Aorta (tissue), 5 donors: ENCODE results near the gene HDAC10. TPM values are rescaled to one million over a fixed set of nuclear protein-coding genes. Genes with fewer than 3 reads are reported as not detected.
A peak's percentile ranks its signal among the peaks of the same experiment; 100 is the strongest.
"Not testable (repeated sequence)": the region's sequence is repeated elsewhere in the genome, so short reads cannot be mapped to it uniquely, and the experiment has no call there.

ENCODE experiments used
- ATAC-seq: fragments of 200-7000 bp; cut with Tn5 transposase; one replicate; pipeline ENCODE4 v1.9.1; 2022; ENCODE audit warnings: moderate library complexity; ENCODE audit not compliant: low FRiP score
- DNase-seq, 2 donors: peaks; one replicate each; pipeline ENCODE4 v3.0.0-alpha.2; 2020
- H3K27ac ChIP-seq, 2 donors: one replicate each; pipeline ENCODE4 v1.5.1; 2013; ENCODE audit warnings: low read length in 2 of 2, mild to moderate bottlenecking in 2 of 2, moderate library complexity in 2 of 2, control low read depth in 1 of 2, inconsistent platforms in 1 of 2, low read depth in 1 of 2
- H3K27me3 ChIP-seq, 2 donors: one replicate each; pipeline ENCODE4 v1.6.1; 2013; ENCODE audit warnings: control low read depth in 1 of 2, low read length in 1 of 2, mild to moderate bottlenecking in 1 of 2, moderate library complexity in 1 of 2; ENCODE audit not compliant: insufficient read depth in 2 of 2, control insufficient read depth in 1 of 2
- H3K36me3 ChIP-seq, 2 donors: one replicate each; pipeline ENCODE4 v1.6.1; 2013; ENCODE audit warnings: control low read depth in 1 of 2, low read length in 1 of 2, mild to moderate bottlenecking in 1 of 2; ENCODE audit not compliant: insufficient read depth in 2 of 2, control insufficient read depth in 1 of 2
- H3K4me1 ChIP-seq, 2 donors: one replicate each; pipeline ENCODE4 v1.6.1; 2013; ENCODE audit warnings: low read length in 2 of 2, control low read depth in 1 of 2, mild to moderate bottlenecking in 1 of 2, moderate library complexity in 1 of 2; ENCODE audit not compliant: insufficient read depth in 2 of 2, control insufficient read depth in 1 of 2
- H3K4me3 ChIP-seq, 2 donors: one replicate each; pipeline ENCODE4 v1.5.1; 2013; ENCODE audit warnings: low read length in 2 of 2, control low read depth in 1 of 2, mild to moderate bottlenecking in 1 of 2
- H3K9me3 ChIP-seq: one replicate; pipeline ENCODE4 v1.6.1; 2013; ENCODE audit warnings: mild to moderate bottlenecking, low read length; ENCODE audit not compliant: control insufficient read depth
- WGBS, 2 donors: extraction: QIAGEN DNeasy Blood & Tissue Kit; methylation state at CpG; one replicate each; pipeline ENCODE4 v1.1.7; 2013; 5-methylcytosine and 5-hydroxymethylcytosine counted together
- intact Hi-C, 2 donors: fragments of 100-400 bp; cut with DNase I; formaldehyde crosslinking; loops; one replicate each; pipeline versions ENCODE4 v1.14.2 to v1.15.0; 2022
- polyA plus RNA-seq, 2 donors: library from polyadenylated mRNA; stranded (reverse); fragments of 200-250 nt; gene quantifications; one replicate each; pipeline ENCODE4 v1.2.3, GENCODE V29; 2013
- total RNA-seq, 2 donors: library from RNA; stranded (reverse); fragmentation: NEBNext Ultra II Directional; extraction: Animal tissue kit (Norgen Biotek cat#: 25700); gene quantifications; one replicate each; pipeline ENCODE4 v1.2.1, GENCODE V29; 2021
- donor health status: healthy with polysubstance abuse.
- donor health status: Bipolar disorder and iron deficiency.
- donor health status: DM: no; HTN: no; CAD: no.
- donor health status: DM: no; HTN: no; CAD: no.
- donor health status: DM: yes; HTN: yes; CAD: no.

HDAC10 gene
- total and polyA plus RNA-seq, 4 donors = 5.5 to 57.3 (median 33.8) TPM

DNA sequence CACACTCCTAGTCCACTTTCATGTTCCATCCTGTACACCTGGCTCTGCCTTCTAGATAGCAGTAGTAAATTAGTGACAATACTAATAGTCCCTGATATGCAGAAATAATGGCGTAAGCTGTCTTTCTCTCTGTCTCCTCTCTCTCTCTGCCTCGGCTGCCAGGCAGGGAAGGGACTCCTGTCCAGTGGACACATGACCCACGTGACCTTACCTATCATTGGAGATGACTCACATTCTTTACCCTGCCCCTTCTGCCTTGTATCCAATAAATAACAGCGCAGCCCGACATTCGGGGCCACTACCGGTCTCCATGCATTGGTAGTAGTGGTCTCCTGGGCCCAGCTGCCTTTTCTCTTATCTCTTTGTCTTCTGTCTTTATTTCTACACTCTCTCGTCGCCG is 22.7 kb upstream of the HDAC10 start:
- H3K36me3 ChIP-seq, H3K27ac ChIP-seq, H3K4me1 ChIP-seq, ATAC-seq, H3K27me3 ChIP-seq, intact Hi-C loops, DNase-seq, H3K4me3 ChIP-seq, H3K9me3 ChIP-seq: not testable (repeated sequence)
- WGBS, 2 donors = 84 to 86% methylated on average over 9 to 10 of the region's 10 CpGs

DNA sequence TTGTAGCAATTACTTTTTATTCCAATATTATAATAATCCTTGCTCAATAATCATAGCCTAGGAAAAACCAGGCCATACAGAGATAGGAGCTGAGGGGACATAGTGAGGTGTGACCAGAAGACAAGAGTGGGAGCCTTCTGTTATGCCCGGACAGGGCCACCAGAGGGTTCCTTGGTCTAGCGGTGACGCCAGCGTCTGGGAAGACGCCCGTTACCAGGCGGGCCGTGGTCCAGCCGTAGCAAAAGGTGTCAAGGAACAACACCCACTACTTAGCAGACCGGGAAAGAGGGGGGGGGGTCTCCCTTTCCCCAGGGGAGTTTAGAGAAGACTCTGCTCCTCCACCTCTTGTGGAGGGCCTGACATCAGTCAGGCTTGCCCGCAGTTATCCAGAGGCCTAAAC is 22.3 kb upstream of the HDAC10 start:
- 68 to 69% methylated on average over 11 of the region's 11 CpGs for WGBS, 2 donors
- H3K4me3 ChIP-seq, H3K9me3 ChIP-seq, ATAC-seq, H3K4me1 ChIP-seq, H3K27me3 ChIP-seq, intact Hi-C loops, H3K36me3 ChIP-seq, DNase-seq, H3K27ac ChIP-seq: not testable (repeated sequence)

DNA sequence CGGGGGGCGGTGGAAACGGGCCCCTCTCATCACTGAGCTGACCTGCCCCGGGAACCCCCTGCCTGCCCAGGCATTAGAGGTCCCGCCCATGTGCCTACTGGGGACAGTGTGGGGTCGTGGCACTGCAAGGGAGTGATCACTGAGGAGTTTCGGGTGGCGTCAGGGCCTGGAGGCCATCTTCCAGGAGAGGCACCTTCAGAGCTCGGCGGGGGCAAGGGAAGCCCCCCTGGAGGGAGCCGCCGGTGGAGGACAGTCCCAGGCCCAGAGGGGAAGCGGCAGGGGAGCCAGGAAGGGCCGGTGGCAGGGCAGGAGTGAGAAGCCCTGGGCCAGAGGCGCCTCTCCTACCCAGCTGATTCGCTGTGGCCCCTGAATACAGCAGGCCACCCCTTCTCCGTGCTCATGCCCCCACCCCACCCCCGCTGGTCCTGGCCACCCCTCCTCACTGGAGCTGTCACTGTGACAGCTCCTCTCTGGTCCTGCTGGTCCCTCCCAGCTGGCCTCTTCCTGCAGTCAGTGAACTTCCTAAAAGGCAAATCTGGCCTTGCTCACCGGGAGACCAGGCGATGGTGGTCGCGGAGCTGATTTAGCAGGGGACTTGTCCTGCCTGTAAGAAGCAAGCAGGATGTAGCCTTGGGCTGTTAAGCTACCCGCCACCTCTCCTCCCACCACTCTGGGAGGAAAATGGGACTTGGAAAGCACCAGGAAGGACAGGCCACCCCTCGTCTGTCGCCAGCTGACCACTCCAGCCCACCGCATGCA is 21.2 kb upstream of the HDAC10 start:
- no peaks in the 10 kb centered on the region for H3K4me1 ChIP-seq
- no peaks in the 10 kb centered on the region for H3K27me3 ChIP-seq
- 50 to 55% methylated on average over 23 to 26 of the region's 26 CpGs for WGBS, 2 donors
- no peak for ATAC-seq
- H3K27ac ChIP-seq = no peak overlapping the region
- H3K4me3 ChIP-seq = no peak overlapping the region
- H3K9me3 ChIP-seq = no peaks in the 10 kb centered on the region
- intact Hi-C loops = no loop called here
- DNase-seq = no peak
- no peaks in the 10 kb centered on the region for H3K36me3 ChIP-seq

DNA sequence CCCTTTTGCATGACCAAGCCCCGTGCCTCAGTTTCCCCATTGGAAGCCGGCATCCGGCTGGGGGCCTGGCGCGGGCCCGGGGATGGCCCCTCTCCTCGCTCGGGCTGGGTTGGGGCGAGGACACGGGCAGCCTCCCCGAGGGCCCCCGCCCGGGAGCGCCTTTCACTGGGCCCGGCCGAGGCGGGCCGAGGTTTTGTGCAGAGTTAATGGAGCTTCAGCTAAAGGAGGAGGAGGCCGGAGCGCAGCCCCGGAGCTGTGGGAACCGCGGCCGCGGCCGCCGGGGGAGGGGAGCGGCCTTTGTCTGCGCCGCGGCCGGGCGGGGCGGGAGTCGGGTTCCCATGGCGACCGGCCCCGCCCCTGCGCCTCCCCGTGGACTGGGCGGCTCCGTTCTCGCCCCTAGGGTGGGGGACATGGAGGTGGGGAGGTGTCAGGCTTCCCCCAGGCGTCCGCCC is 20.5 kb upstream of the HDAC10 start:
- Histone ChIP-seq H3K9me3 (no peaks in the 10 kb centered on the region), H3K27me3 (no peaks in the 10 kb centered on the region), H3K27ac (no peak overlapping the region), H3K4me3 (no peak overlapping the region), H3K36me3 (no peaks in the 10 kb centered on the region), H3K4me1 (no peaks in the 10 kb centered on the region)
- DNase-seq (peak in 1 of 2 donors; percentile 88), ATAC-seq (peak; percentile 20)
- 1 to 2% methylated on average over 35 to 45 of the region's 45 CpGs for WGBS, 2 donors
- intact Hi-C loops = no loop called here

- DNase-seq = peak; percentile 83 to 94
- no peaks in the 10 kb centered on the region for H3K4me1 ChIP-seq
These were observed 19.8 kb upstream of the HDAC10 start for GRCh38 chr22:50270666-50271394.

GRCh38 chr22:50269970-50270665 is 19.1 kb upstream of the HDAC10 start, which contains the start of gene MAPK11:
TSS of gene MAPK11 (minus strand) at chr22:50270380. CDS start at chr22:50270292, 88 bp downstream.
- DNase-seq = peak in 1 of 2 donors; percentile 86
- intact Hi-C loops = no loop called here
- no peaks in the 10 kb centered on the region for H3K36me3 ChIP-seq
- peak; percentile 51 for ATAC-seq
- no peaks in the 10 kb centered on the region for H3K27me3 ChIP-seq
- peak within 1 kb of the TSS; percentile 7 to 49 for H3K4me3 ChIP-seq
- no peak within 1 kb of the TSS for H3K27ac ChIP-seq
- WGBS, 2 donors = 0 to 1% methylated on average over 34 to 92 of the region's 92 CpGs
- no peaks in the 10 kb centered on the region for H3K9me3 ChIP-seq
- H3K4me1 ChIP-seq = no peaks in the 10 kb centered on the region

More at GRCh38 chr22:50270666-50271394, 19.8 kb upstream of the HDAC10 start:
- Histone ChIP-seq H3K27me3 (no peaks in the 10 kb centered on the region), H3K9me3 (no peaks in the 10 kb centered on the region), H3K36me3 (no peaks in the 10 kb centered on the region), H3K27ac (no peak overlapping the region), H3K4me3 (peak overlapping the region in 1 of 2 donors; percentile 49)
- peak; percentile 64 for ATAC-seq
- intact Hi-C loops = no loop called here
- 1% methylated on average over 53 of the region's 53 CpGs for WGBS, 2 donors

DNA sequence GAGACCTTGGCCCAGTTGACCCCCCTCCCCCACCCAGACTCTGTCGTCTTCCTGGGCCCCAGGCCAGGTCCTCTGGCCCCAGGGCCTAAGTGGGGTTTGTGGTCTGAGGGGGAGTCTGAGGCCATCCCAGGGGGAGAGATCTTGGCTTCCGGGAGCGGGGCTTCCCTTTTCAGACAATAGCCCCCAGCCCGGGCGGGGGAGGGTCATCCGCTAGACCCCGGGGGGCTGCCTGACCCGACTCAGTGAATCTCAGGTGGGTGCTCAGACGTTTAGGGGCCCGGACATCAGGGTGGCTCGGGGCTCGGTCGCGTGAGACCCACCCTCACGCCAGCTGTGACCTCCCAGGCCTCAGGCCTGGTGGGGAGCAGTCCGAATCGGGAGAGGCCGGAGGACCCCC is 18.5 kb upstream of the HDAC10 start:
- no peaks in the 10 kb centered on the region for H3K36me3 ChIP-seq

DNA sequence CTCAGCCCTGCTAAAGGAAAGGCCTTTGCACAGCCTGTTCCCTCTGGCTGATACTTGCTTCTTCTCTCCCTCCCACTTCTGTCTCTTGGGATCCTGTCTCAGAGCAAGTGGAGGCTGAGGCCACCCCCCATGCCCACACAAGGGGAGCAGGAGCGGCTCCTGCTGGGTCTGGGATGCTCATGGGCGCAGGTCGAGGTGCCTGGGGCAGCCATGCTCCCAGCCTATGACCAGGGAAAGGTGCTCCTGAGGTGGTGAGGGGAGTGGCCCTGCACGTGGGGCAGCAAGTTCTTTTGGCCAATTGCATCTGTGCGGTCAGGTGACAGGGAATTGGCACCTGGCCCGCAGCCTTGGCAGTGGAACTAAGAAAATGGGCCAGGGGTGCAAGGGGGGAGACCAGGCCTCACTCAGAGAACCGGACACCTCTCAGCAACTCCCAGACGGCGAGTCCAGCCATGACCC is 17.6 kb upstream of the HDAC10 start:
- no peaks in the 10 kb centered on the region for H3K27me3 ChIP-seq
- no peaks in the 10 kb centered on the region for H3K9me3 ChIP-seq
- no peak overlapping the region for H3K27ac ChIP-seq
- intact Hi-C loops = no loop called here
- ATAC-seq = no peak
- H3K36me3 ChIP-seq = no peaks in the 10 kb centered on the region
- 34 to 49% methylated on average over 9 of the region's 9 CpGs for WGBS, 2 donors
- H3K4me1 ChIP-seq = no peaks in the 10 kb centered on the region
- no peak for DNase-seq
- no peak overlapping the region for H3K4me3 ChIP-seq

More for the DNA sequence above, 18.5 kb upstream of the HDAC10 start:
- Histone ChIP-seq H3K9me3 (no peaks in the 10 kb centered on the region), H3K27me3 (no peaks in the 10 kb centered on the region), H3K4me1 (no peaks in the 10 kb centered on the region), H3K27ac (no peak overlapping the region), H3K4me3 (no peak overlapping the region)
- 28 to 32% methylated on average over 18 of the region's 18 CpGs for WGBS, 2 donors
- DNase-seq = no peak
- intact Hi-C loops = no loop called here
- ATAC-seq = no peak
